Endothelial cell of umbilical vein (primary cell): ENCODE results near the gene RSRC1. TPM values are rescaled to one million over a fixed set of nuclear protein-coding genes. Genes with fewer than 3 reads are reported as not detected.

Experiments used
- BruUV-seq: library from RNA; stranded (reverse); fragments of 400-500 nt; replicated peaks from 2 replicates; lab custom pipeline; 2021; lab: Mats Ljungman, UMichigan
- CTCF ChIA-PET: fragments of 300-600, 350-600 bp; sonication (Branson Sonifier 250); formaldehyde crosslinking; loops from one replicate; lab custom pipeline; 2021; ENCODE audit warnings: antibody characterized with exemption, inconsistent platforms; lab: Charles Lee
- POLR2A ChIA-PET: fragments of 300-600, 350-600 bp; sonication (Branson Sonifier 250); formaldehyde crosslinking; loops from one replicate; lab custom pipeline; 2021; ENCODE audit warnings: antibody characterized with exemption, inconsistent platforms; lab: Charles Lee
- DNase-seq: peaks from one replicate; pipeline ENCODE4 v3.0.0-alpha.2; 2011; ENCODE audit warnings: low read depth, low spot score
- FAIRE-seq: peaks from 2 replicates; lab custom pipeline; 2011; peaks lifted over from hg19 to GRCh38; lab: Jason Lieb, UNC
- H2AFZ ChIP-seq: 2 replicates; pipeline ENCODE4 v1.6.0; 2012; ENCODE audit warnings: low read depth, low read length, control low read depth, inconsistent platforms
- H3K27ac ChIP-seq: 2 replicates; pipeline ENCODE4 v1.5.1; 2011; ENCODE audit warnings: low read depth, mild to moderate bottlenecking, control low read depth, low read length, moderate library complexity; ENCODE audit not compliant: insufficient read depth
- H3K27me3 ChIP-seq, 2 experiments: 2 replicates each; pipeline versions ENCODE4 v1.6.0 to v1.6.1; 2011; ENCODE audit warnings: low read length in 2 of 2, mixed read lengths in 1 of 2; ENCODE audit not compliant: control insufficient read depth in 2 of 2, insufficient read depth in 2 of 2
- H3K36me3 ChIP-seq, 2 experiments: 2 replicates in 1 of 2; 3 replicates in 1 of 2; pipeline ENCODE4 v1.5.1; 2011; ENCODE audit warnings: low read length in 2 of 2, mild to moderate bottlenecking in 1 of 2, moderate library complexity in 1 of 2; ENCODE audit not compliant: control insufficient read depth in 2 of 2, insufficient read depth in 2 of 2; ENCODE audit errors: extremely low read depth in 1 of 2
- H3K4me1 ChIP-seq: 3 replicates; pipeline ENCODE4 v1.5.1; 2011; ENCODE audit warnings: mild to moderate bottlenecking, low read length; ENCODE audit not compliant: control insufficient read depth, insufficient read depth; ENCODE audit errors: extremely low read depth
- H3K4me2 ChIP-seq: 2 replicates; pipeline ENCODE4 v1.6.1; 2011; ENCODE audit warnings: low read length, control low read depth, mixed read lengths; ENCODE audit not compliant: insufficient read depth
- H3K4me3 ChIP-seq, 3 experiments: fragments of 200-600 bp in 1 of 3; sonication (generic), shearing (Covaris generic) in 1 of 3; replicated peaks in 1 of 3; 2 replicates each; pipeline ENCODE4 v1.5.1; 2011 to 2016; ENCODE audit warnings: control low read depth in 3 of 3, low read length in 3 of 3, mild to moderate bottlenecking in 2 of 3, inconsistent platforms in 1 of 3, low read depth in 1 of 3, moderate library complexity in 1 of 3; ENCODE audit not compliant: insufficient read depth in 1 of 3
- H3K79me2 ChIP-seq: 2 replicates; pipeline ENCODE4 v1.6.0; 2012; ENCODE audit warnings: low read length, inconsistent platforms; ENCODE audit not compliant: control insufficient read depth, insufficient read depth
- H3K9ac ChIP-seq: replicated peaks from 2 replicates; pipeline ENCODE3; 2011; ENCODE audit warnings: low read length, control low read depth; ENCODE audit not compliant: insufficient read depth; ENCODE audit errors: extremely low read depth
- H3K9me1 ChIP-seq: replicated peaks from 3 replicates; pipeline ENCODE4 v1.6.0; 2011; ENCODE audit warnings: mild to moderate bottlenecking, low read length; ENCODE audit not compliant: control insufficient read depth, insufficient read depth; ENCODE audit errors: extremely low read depth
- H3K9me3 ChIP-seq: replicated peaks from 2 replicates; pipeline ENCODE4 v1.5.1; 2012; ENCODE audit warnings: low read length, inconsistent platforms; ENCODE audit not compliant: control insufficient read depth, insufficient read depth
- H4K20me1 ChIP-seq: replicated peaks from 2 replicates; pipeline ENCODE3; 2011; ENCODE audit warnings: mild to moderate bottlenecking, low read length; ENCODE audit not compliant: control insufficient read depth, insufficient read depth; ENCODE audit errors: extremely low read depth
- CTCF ChIP-seq, 2 donors: IDR thresholded peaks; 1 replicate in 1 of 2; 2 replicates in 1 of 2; pipeline ENCODE4 v1.5.1; 2011; ENCODE audit warnings: low read length in 2 of 2, mild to moderate bottlenecking in 2 of 2, moderate library complexity in 2 of 2, control low read depth in 1 of 2, inconsistent platforms in 1 of 2, low read depth in 1 of 2; ENCODE audit not compliant: insufficient read depth in 1 of 2; ENCODE audit errors: extremely low read depth in 1 of 2
- EZH2 ChIP-seq: IDR thresholded peaks from 2 replicates; pipeline ENCODE4 v1.6.1; 2012; ENCODE audit warnings: borderline replicate concordance, low read depth, mild to moderate bottlenecking, moderate library complexity, low read length, inconsistent platforms; ENCODE audit not compliant: severe bottlenecking
- FOS ChIP-seq: IDR thresholded peaks from 2 replicates; pipeline ENCODE4 v1.6.1; 2011; ENCODE audit warnings: mild to moderate bottlenecking, low read length, moderate library complexity, borderline replicate concordance; ENCODE audit not compliant: insufficient read depth
- GATA2 ChIP-seq: IDR thresholded peaks from 2 replicates; pipeline ENCODE4 v1.7.0; 2011; ENCODE audit warnings: low read depth, mild to moderate bottlenecking, moderate library complexity, mixed read lengths, low read length; ENCODE audit not compliant: insufficient read length, insufficient read depth
- JUN ChIP-seq: IDR thresholded peaks from 2 replicates; pipeline ENCODE4 v1.6.1; 2011; ENCODE audit warnings: borderline replicate concordance, low read depth; ENCODE audit not compliant: insufficient read length, insufficient read depth
- MAX ChIP-seq: IDR thresholded peaks from 2 replicates; pipeline ENCODE4 v1.6.1; 2011; ENCODE audit not compliant: insufficient read depth, insufficient read length
- MYC ChIP-seq: IDR thresholded peaks from one replicate; pipeline ENCODE4 v1.6.1; 2011; ENCODE audit warnings: mild to moderate bottlenecking, low read depth, low read length
- POLR2A ChIP-seq: IDR thresholded peaks from 2 replicates; pipeline ENCODE4 v1.6.1; 2012; ENCODE audit warnings: low read depth, mild to moderate bottlenecking, control low read depth, low read length
- POLR2AphosphoS5 ChIP-seq: IDR thresholded peaks from 2 replicates; pipeline ENCODE4 v1.6.1; 2012; ENCODE audit warnings: low read depth, mild to moderate bottlenecking, control low read depth, low read length, moderate library complexity; ENCODE audit not compliant: insufficient read depth
- dilution Hi-C: fragments of 300-500 bp; cut with MboI; formaldehyde crosslinking; loops from one replicate; pipeline ENCODE4 v1.15.0; 2019; ENCODE audit warnings: low sequenced_read_pairs; ENCODE audit not compliant: extremely low pct_ligation_motif_present
- intact Hi-C: fragments of 100-400 bp; cut with micrococcal nuclease; formaldehyde crosslinking; loops from one replicate; pipeline ENCODE4 v1.10.0; 2022
- polyA plus RNA-seq, 4 experiments: library from polyadenylated mRNA; depleted of rRNA in 3 of 4; stranded (reverse) in 3 of 4; unstranded in 1 of 4; fragments of >200 nt; gene quantifications; 2 replicates each; pipeline versions ENCODE4 v1.2.1 to v1.2.3, GENCODE V29; 2011 to 2012; ENCODE audit warnings: missing spikeins in 1 of 4
- total RNA-seq: library from RNA; stranded (reverse); gene quantifications from 2 replicates; pipeline ENCODE4 v1.2.3, GENCODE V29; 2021

RSRC1 gene
- total and polyA plus RNA-seq, 2 donors (not counting 3 experiments of a cell fraction or from before 2014, with no cell fraction given) = 1.8 to 25.4 TPM

- H3K27me3 ChIP-seq = no peaks in the 10 kb centered on the region
- no peak for FAIRE-seq
- H4K20me1 ChIP-seq = no peaks in the 10 kb centered on the region
- POLR2A ChIA-PET = no interaction called here
- H3K27ac ChIP-seq = no peak overlapping the region
- no peaks in the 10 kb centered on the region for H3K9me3 ChIP-seq
- H3K4me3 ChIP-seq = no peak overlapping the region
- no peak overlapping the region for H3K4me2 ChIP-seq
- no peak for TF ChIP-seq POLR2AphosphoS5
- TF ChIP-seq FOS = no peak
- TF ChIP-seq EZH2 = no peak
- no peak for TF ChIP-seq CTCF (IDR thresholded peaks at IDR 0.05; ENCODE audit: extremely low read depth in 1 of 2, insufficient read depth in 1 of 2, low read depth in 1 of 2, low read length in 2 of 2)
- TF ChIP-seq POLR2A = no peak
- TF ChIP-seq JUN = no peak
- no peak for TF ChIP-seq MAX
- no peak for TF ChIP-seq GATA2
- TF ChIP-seq MYC = no peak
- DNase-seq = no peak
- H3K9ac ChIP-seq = no peak overlapping the region
- H3K36me3 ChIP-seq = no peaks in the 10 kb centered on the region
- H3K4me1 ChIP-seq = no peaks in the 10 kb centered on the region
- no peaks in the 10 kb centered on the region for H3K79me2 ChIP-seq
- dilution Hi-C loops = no loop called here
- H2AFZ ChIP-seq = no peak overlapping the region
- no peaks in the 10 kb centered on the region for H3K9me1 ChIP-seq
- CTCF ChIA-PET = interaction anchor here (1.1 kb wide), 1 partner anchor 716 kb away, joined by 5 read pairs; no protein-coding TSS in a partner anchor
- BruUV-seq = no TSS peak
- intact Hi-C loops = no loop called here
These were observed 223.8 kb downstream of the RSRC1 start for GRCh38 chr3:158333736-158334135.
